A673 (cell line): Measurements from ENCODE around the gene UXT. TPM values are rescaled to one million over a fixed set of nuclear protein-coding genes. Genes with fewer than 3 reads are reported as not detected.
"Not testable (repeated sequence)": the region's sequence is repeated elsewhere in the genome, so short reads cannot be mapped to it uniquely, and the experiment has no call there.

Source experiments
- BruUV-seq: library from RNA; stranded (reverse); fragments of 400-500 nt; replicated peaks from 2 replicates; lab custom pipeline; 2021; lab: Mats Ljungman, UMichigan
- CTCF ChIA-PET: fragments of 300-600 bp; sonication (Branson Sonifier 250); formaldehyde crosslinking; loops from one replicate; lab custom pipeline; 2022; ENCODE audit warnings: antibody characterized with exemption; lab: Charles Lee
- POLR2A ChIA-PET: fragments of 300-600 bp; sonication (Branson Sonifier 250); formaldehyde crosslinking; loops from one replicate; lab custom pipeline; 2022; ENCODE audit warnings: antibody characterized with exemption; ENCODE audit not compliant: low non-redundant PET; lab: Charles Lee
- DNase-seq: peaks from one replicate; pipeline ENCODE4 v3.0.0-alpha.2; 2015; ENCODE audit warnings: low spot score
- H3K27ac ChIP-seq: fragments of 200-600 bp; sonication (generic); 2 replicates; pipeline ENCODE4 v1.5.1; 2016; ENCODE audit warnings: mixed run types, low read depth, mild to moderate bottlenecking, mixed read lengths, antibody characterized with exemption, low read length; ENCODE audit not compliant: poor library complexity, severe bottlenecking
- H3K27me3 ChIP-seq: fragments of 200-600 bp; sonication (generic); replicated peaks from 2 replicates; pipeline ENCODE4 v1.6.1; 2017; ENCODE audit warnings: mixed run types, low read depth, mild to moderate bottlenecking, mixed read lengths, antibody characterized with exemption, low read length; ENCODE audit not compliant: insufficient read depth, poor library complexity
- H3K36me3 ChIP-seq: fragments of 200-600 bp; sonication (generic); 2 replicates; pipeline ENCODE4 v1.6.1; 2016; ENCODE audit warnings: mixed run types, mild to moderate bottlenecking, mixed read lengths, antibody characterized with exemption, low read length; ENCODE audit not compliant: insufficient read depth, poor library complexity, severe bottlenecking
- H3K4me1 ChIP-seq: fragments of 200-600 bp; sonication (generic); 2 replicates; pipeline ENCODE4 v1.6.1; 2017; ENCODE audit warnings: mixed run types, mild to moderate bottlenecking, mixed read lengths, antibody characterized with exemption, low read length; ENCODE audit not compliant: insufficient read depth, poor library complexity, severe bottlenecking
- H3K4me3 ChIP-seq: fragments of 200-600 bp; sonication (generic); 2 replicates; pipeline ENCODE4 v1.5.1; 2016; ENCODE audit warnings: low read depth, mixed run types, mild to moderate bottlenecking, mixed read lengths, low read length; ENCODE audit not compliant: poor library complexity, severe bottlenecking
- H3K9me3 ChIP-seq: fragments of 200-600 bp; sonication (generic); 2 replicates; pipeline ENCODE4 v1.6.1; 2016; ENCODE audit warnings: mixed run types, low read depth, mild to moderate bottlenecking, mixed read lengths, antibody characterized with exemption, low read length; ENCODE audit not compliant: poor library complexity, severe bottlenecking
- CTCF ChIP-seq: fragments of 300-800, 200-600 bp; sonication (generic); conservative IDR thresholded peaks from 2 replicates; pipeline ENCODE4 v1.5.1; 2017; ENCODE audit warnings: low read depth, mild to moderate bottlenecking, antibody characterized with exemption, low read length, moderate library complexity, mixed read lengths
- EZH2 ChIP-seq: fragments of 200-600 bp; sonication (generic); IDR thresholded peaks from 2 replicates; pipeline ENCODE4 v1.6.1; 2017; ENCODE audit warnings: borderline replicate concordance, low read depth, mild to moderate bottlenecking, mixed read lengths, antibody characterized with exemption, low read length; ENCODE audit not compliant: poor library complexity, severe bottlenecking
- intact Hi-C: fragments of 100-400 bp; cut with micrococcal nuclease; formaldehyde crosslinking; loops from one replicate; pipeline ENCODE4 v1.10.0; 2022; ENCODE audit not compliant: unreplicated experiment
- total RNA-seq: library from RNA; stranded (reverse); gene quantifications from 2 replicates; pipeline ENCODE4 v1.2.3, GENCODE V29; 2021

The UXT gene
- total RNA-seq, 1 experiment from 2014 or later: 110 TPM

GRCh38 chrX:47605024-47605423, 54.0 kb downstream of the UXT start:
- Histone ChIP-seq H3K27ac (no peak overlapping the region), H3K36me3 (no peaks in the 10 kb centered on the region), H3K4me3 (no peak overlapping the region), H3K27me3 (no peaks in the 10 kb centered on the region), H3K9me3 (no peaks in the 10 kb centered on the region), H3K4me1 (peaks cover 3% of the 10 kb centered on the region)
- POLR2A ChIA-PET: interaction anchor here (0.6 kb wide), 1 partner anchor 700 kb away, joined by 3 read pairs; no protein-coding TSS in a partner anchor
- no TSS peak for BruUV-seq
- intact Hi-C loops: no loop called here
- TF ChIP-seq CTCF: no peak
- TF ChIP-seq EZH2: no peak
- no peak for DNase-seq
- CTCF ChIA-PET: no interaction called here

GRCh38 chrX:47603125-47603524, 55.9 kb downstream of the UXT start:
- H3K27me3 ChIP-seq, H3K4me3 ChIP-seq, DNase-seq, CTCF ChIA-PET, POLR2A ChIA-PET, intact Hi-C loops, BruUV-seq, H3K4me1 ChIP-seq, H3K36me3 ChIP-seq, H3K9me3 ChIP-seq, H3K27ac ChIP-seq: not testable (repeated sequence)

Other genes starting within 250 kb of the UXT start
- 6.4 and 6.8 TPM in 2 replicates for gene ZNF41, start 176.0 kb downstream of the UXT start, total RNA-seq
- gene ARAF, start 98.0 kb downstream of the UXT start, total RNA-seq: 60.0 and 60.9 TPM in 2 replicates
- gene TIMP1, start 76.7 kb downstream of the UXT start, total RNA-seq: 386 and 471 TPM in 2 replicates
- gene SYN1, start 39.3 kb downstream of the UXT start, total RNA-seq: 8.1 and 9.2 TPM in 2 replicates
- 1.9 and 2.3 TPM in 2 replicates for gene CFP, start 29.2 kb downstream of the UXT start, total RNA-seq
- gene ELK1, start 8.6 kb downstream of the UXT start, total RNA-seq: 47.6 and 49.7 TPM in 2 replicates
- 11.2 and 12.3 TPM in 2 replicates for gene ZNF81, start 177.7 kb upstream of the UXT start, total RNA-seq